Ovary (tissue), 3 donors: ENCODE data around the gene SBK2.

ENCODE experiments used
- CTCF ChIP-seq, 3 donors: fragments of 450-650 bp in 2 of 3; fragments of 200-600 bp in 1 of 3; IDR thresholded peaks; one replicate each; pipeline versions ENCODE4 v1.5.1 to v1.8.0; 2016 to 2022; ENCODE audit warnings: antibody characterized with exemption in 3 of 3, mild to moderate bottlenecking in 1 of 3
- POLR2A ChIP-seq: fragments of 450-650 bp; IDR thresholded peaks from one replicate; pipeline ENCODE4 v1.6.1; 2017; ENCODE audit warnings: antibody characterized with exemption, mild to moderate bottlenecking, moderate library complexity
- donor health status: DM: no; HTN: no; CAD: no.

- TF ChIP-seq CTCF (IDR thresholded peaks at IDR 0.05) (no peak), POLR2A (no peak)
Observed at GRCh38 chr19:55559684-55560083, 22.8 kb upstream of the SBK2 start.
